A549 (cell line): ENCODE results near the gene MYBPC2.

Experiments
- CHD4 ChIP-seq: fragments of 200-600 bp; sonication (generic); IDR thresholded peaks from 2 replicates; pipeline ENCODE4 v1.6.1; 2016; ENCODE audit warnings: antibody characterized with exemption, mild to moderate bottlenecking, borderline replicate concordance
- EP300 ChIP-seq, 2 experiments: fragments of >200 bp; sonication (Bioruptor Twin); formaldehyde crosslinking; IDR thresholded peaks; 2 replicates in 1 of 2; 3 replicates in 1 of 2; pipeline ENCODE4 v1.6.1; 2016 to 2017
- KDM5A ChIP-seq: fragments of 200-600 bp; sonication (generic); IDR thresholded peaks from 2 replicates; pipeline ENCODE4 v1.6.1; 2016; ENCODE audit warnings: antibody characterized with exemption, mild to moderate bottlenecking
- MAZ ChIP-seq: fragments of 150-350 bp; IDR thresholded peaks from 2 replicates; pipeline ENCODE4 v1.6.1; 2014; ENCODE audit warnings: antibody characterized with exemption, low read depth, low read length, borderline replicate concordance
- NFE2L2 ChIP-seq: fragments of 150-350 bp; conservative IDR thresholded peaks from 2 replicates; pipeline ENCODE4 v1.6.1; 2014; ENCODE audit warnings: low read length
- POLR2A ChIP-seq: IDR thresholded peaks from 2 replicates; pipeline ENCODE4 v1.6.1; 2012; ENCODE audit warnings: mild to moderate bottlenecking, low read length
- RFX5 ChIP-seq: fragments of 450-650 bp; IDR thresholded peaks from 2 replicates; pipeline ENCODE4 v1.7.1; 2014; ENCODE audit warnings: antibody characterized with exemption, mild to moderate bottlenecking, moderate library complexity
- RNF2 ChIP-seq: fragments of 200-600 bp; sonication (generic); IDR thresholded peaks from 2 replicates; pipeline ENCODE4 v1.6.1; 2016; ENCODE audit warnings: low read depth, mild to moderate bottlenecking, antibody characterized with exemption, moderate library complexity, borderline replicate concordance
- SMC3 ChIP-seq: fragments of >200 bp; sonication (Bioruptor Twin); formaldehyde crosslinking; IDR thresholded peaks from 3 replicates; pipeline ENCODE4 v1.6.1; 2018; ENCODE audit warnings: inconsistent platforms
- TF ChIP-seq, protein P1 (sequence below): fragments of >200 bp; sonication (Bioruptor Twin); formaldehyde crosslinking; IDR thresholded peaks from 3 replicates; pipeline ENCODE4 v1.5.1; 2016
- TF ChIP-seq, protein P2 (sequence below): fragments of 200-600 bp; sonication (generic); IDR thresholded peaks from 2 replicates; pipeline ENCODE4 v1.6.1; 2016; ENCODE audit warnings: antibody characterized with exemption, mild to moderate bottlenecking, moderate library complexity
- TF ChIP-seq, protein P3 (sequence below): fragments of 450-650 bp; IDR thresholded peaks from 2 replicates; pipeline ENCODE4 v1.6.1; 2014; ENCODE audit warnings: antibody characterized with exemption

- TF ChIP-seq MAZ = no peak
- no peak for TF ChIP-seq EP300 (IDR thresholded peaks at IDR 0.05)
- no peak for TF ChIP-seq POLR2A
- no peak for TF ChIP-seq RNF2
- TF ChIP-seq, protein P1, sequence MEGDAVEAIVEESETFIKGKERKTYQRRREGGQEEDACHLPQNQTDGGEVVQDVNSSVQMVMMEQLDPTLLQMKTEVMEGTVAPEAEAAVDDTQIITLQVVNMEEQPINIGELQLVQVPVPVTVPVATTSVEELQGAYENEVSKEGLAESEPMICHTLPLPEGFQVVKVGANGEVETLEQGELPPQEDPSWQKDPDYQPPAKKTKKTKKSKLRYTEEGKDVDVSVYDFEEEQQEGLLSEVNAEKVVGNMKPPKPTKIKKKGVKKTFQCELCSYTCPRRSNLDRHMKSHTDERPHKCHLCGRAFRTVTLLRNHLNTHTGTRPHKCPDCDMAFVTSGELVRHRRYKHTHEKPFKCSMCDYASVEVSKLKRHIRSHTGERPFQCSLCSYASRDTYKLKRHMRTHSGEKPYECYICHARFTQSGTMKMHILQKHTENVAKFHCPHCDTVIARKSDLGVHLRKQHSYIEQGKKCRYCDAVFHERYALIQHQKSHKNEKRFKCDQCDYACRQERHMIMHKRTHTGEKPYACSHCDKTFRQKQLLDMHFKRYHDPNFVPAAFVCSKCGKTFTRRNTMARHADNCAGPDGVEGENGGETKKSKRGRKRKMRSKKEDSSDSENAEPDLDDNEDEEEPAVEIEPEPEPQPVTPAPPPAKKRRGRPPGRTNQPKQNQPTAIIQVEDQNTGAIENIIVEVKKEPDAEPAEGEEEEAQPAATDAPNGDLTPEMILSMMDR = no peak
- TF ChIP-seq SMC3 = no peak
- TF ChIP-seq KDM5A = no peak
- TF ChIP-seq CHD4 = no peak
- TF ChIP-seq, protein P2, sequence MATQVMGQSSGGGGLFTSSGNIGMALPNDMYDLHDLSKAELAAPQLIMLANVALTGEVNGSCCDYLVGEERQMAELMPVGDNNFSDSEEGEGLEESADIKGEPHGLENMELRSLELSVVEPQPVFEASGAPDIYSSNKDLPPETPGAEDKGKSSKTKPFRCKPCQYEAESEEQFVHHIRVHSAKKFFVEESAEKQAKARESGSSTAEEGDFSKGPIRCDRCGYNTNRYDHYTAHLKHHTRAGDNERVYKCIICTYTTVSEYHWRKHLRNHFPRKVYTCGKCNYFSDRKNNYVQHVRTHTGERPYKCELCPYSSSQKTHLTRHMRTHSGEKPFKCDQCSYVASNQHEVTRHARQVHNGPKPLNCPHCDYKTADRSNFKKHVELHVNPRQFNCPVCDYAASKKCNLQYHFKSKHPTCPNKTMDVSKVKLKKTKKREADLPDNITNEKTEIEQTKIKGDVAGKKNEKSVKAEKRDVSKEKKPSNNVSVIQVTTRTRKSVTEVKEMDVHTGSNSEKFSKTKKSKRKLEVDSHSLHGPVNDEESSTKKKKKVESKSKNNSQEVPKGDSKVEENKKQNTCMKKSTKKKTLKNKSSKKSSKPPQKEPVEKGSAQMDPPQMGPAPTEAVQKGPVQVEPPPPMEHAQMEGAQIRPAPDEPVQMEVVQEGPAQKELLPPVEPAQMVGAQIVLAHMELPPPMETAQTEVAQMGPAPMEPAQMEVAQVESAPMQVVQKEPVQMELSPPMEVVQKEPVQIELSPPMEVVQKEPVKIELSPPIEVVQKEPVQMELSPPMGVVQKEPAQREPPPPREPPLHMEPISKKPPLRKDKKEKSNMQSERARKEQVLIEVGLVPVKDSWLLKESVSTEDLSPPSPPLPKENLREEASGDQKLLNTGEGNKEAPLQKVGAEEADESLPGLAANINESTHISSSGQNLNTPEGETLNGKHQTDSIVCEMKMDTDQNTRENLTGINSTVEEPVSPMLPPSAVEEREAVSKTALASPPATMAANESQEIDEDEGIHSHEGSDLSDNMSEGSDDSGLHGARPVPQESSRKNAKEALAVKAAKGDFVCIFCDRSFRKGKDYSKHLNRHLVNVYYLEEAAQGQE = no peak
- no peak for TF ChIP-seq NFE2L2
- TF ChIP-seq RFX5 = no peak
- TF ChIP-seq, protein P3, sequence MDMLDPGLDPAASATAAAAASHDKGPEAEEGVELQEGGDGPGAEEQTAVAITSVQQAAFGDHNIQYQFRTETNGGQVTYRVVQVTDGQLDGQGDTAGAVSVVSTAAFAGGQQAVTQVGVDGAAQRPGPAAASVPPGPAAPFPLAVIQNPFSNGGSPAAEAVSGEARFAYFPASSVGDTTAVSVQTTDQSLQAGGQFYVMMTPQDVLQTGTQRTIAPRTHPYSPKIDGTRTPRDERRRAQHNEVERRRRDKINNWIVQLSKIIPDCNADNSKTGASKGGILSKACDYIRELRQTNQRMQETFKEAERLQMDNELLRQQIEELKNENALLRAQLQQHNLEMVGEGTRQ = no peak
These were observed 49.7 kb downstream of the MYBPC2 start for GRCh38 chr19:50482271-50482855.
